CD4-positive, alpha-beta memory T cell (primary cell): ENCODE measurements around the gene DAGLA. TPM values are rescaled to one million over a fixed set of nuclear protein-coding genes. Genes with fewer than 3 reads are reported as not detected.

ENCODE experiments used
- CTCF ChIA-PET: fragments of 350-600 bp; sonication (Branson Sonifier 250); formaldehyde crosslinking; loops from one replicate; lab custom pipeline; 2021; ENCODE audit warnings: inconsistent platforms; ENCODE audit not compliant: partially characterized antibody; lab: Charles Lee
- POLR2A ChIA-PET: fragments of 350-600 bp; sonication (Branson Sonifier 250); formaldehyde crosslinking; loops from one replicate; lab custom pipeline; 2021; ENCODE audit not compliant: partially characterized antibody; lab: Charles Lee
- DNase-seq, 5 donors: peaks; one replicate each; pipeline versions ENCODE4 v3.0.0 to v3.0.0-alpha.2; 2020 to 2022; ENCODE audit warnings: mixed read lengths in 1 of 5
- H3K27ac ChIP-seq: one replicate; pipeline ENCODE4 v1.7.0; 2013; ENCODE audit warnings: low read depth, low read length
- H3K27me3 ChIP-seq: 2 replicates; pipeline ENCODE4 v1.7.0; 2013; ENCODE audit warnings: mild to moderate bottlenecking, low read length, moderate library complexity; ENCODE audit not compliant: insufficient read depth
- H3K36me3 ChIP-seq: 2 replicates; pipeline ENCODE4 v1.7.0; 2013; ENCODE audit warnings: mild to moderate bottlenecking, low read length, moderate library complexity; ENCODE audit not compliant: insufficient read depth
- H3K4me1 ChIP-seq: 2 replicates; pipeline ENCODE4 v1.7.0; 2013; ENCODE audit warnings: mild to moderate bottlenecking, low read length, moderate library complexity; ENCODE audit not compliant: insufficient read depth
- H3K4me3 ChIP-seq, 2 donors: one replicate each; pipeline ENCODE4 v1.7.0; 2013; ENCODE audit warnings: low read length in 2 of 2, mild to moderate bottlenecking in 1 of 2
- H3K9me3 ChIP-seq, 2 donors: one replicate each; pipeline ENCODE4 v1.7.0; 2013; ENCODE audit warnings: low read length in 2 of 2, control low read depth in 1 of 2; ENCODE audit not compliant: control insufficient read depth in 1 of 2
- H3K27ac Mint-ChIP-seq, 7 donors: one replicate each; pipeline ENCODE4 v1.8.0; 2020 to 2021; ENCODE audit warnings: mixed read lengths in 7 of 7, mild to moderate bottlenecking in 6 of 7, inconsistent platforms in 3 of 7, moderate library complexity in 3 of 7
- H3K27me3 Mint-ChIP-seq, 2 donors: one replicate each; pipeline ENCODE4 v1.8.0; 2020 to 2021; ENCODE audit warnings: mixed read lengths in 2 of 2
- H3K36me3 Mint-ChIP-seq, 2 donors: one replicate each; pipeline ENCODE4 v1.8.0; 2020 to 2021; ENCODE audit warnings: mixed read lengths in 2 of 2, inconsistent platforms in 1 of 2, mild to moderate bottlenecking in 1 of 2
- H3K4me1 Mint-ChIP-seq, 4 donors: one replicate each; pipeline ENCODE4 v1.8.0; 2020 to 2021; ENCODE audit warnings: mixed read lengths in 4 of 4, mild to moderate bottlenecking in 1 of 4
- H3K4me3 Mint-ChIP-seq, 8 donors: one replicate each; pipeline ENCODE4 v1.8.0; 2020 to 2021; ENCODE audit warnings: mixed read lengths in 8 of 8, mild to moderate bottlenecking in 7 of 8, moderate library complexity in 6 of 8, inconsistent platforms in 3 of 8
- H3K9me3 Mint-ChIP-seq, 8 donors: one replicate each; pipeline ENCODE4 v1.8.0; 2020 to 2021; ENCODE audit warnings: mixed read lengths in 8 of 8, mild to moderate bottlenecking in 5 of 8, inconsistent platforms in 3 of 8, moderate library complexity in 1 of 8
- intact Hi-C: fragments of 100-400 bp; cut with micrococcal nuclease; formaldehyde crosslinking; loops from one replicate; pipeline ENCODE4 v1.15.1; 2023
- polyA plus RNA-seq, 2 donors: library from polyadenylated mRNA; unstranded; fragments of 300-500 nt; fragmentation: Illumina TruSeq; gene quantifications; one replicate each; pipeline ENCODE4 v1.2.3, GENCODE V29; 2021
- total RNA-seq, 2 experiments: library from RNA; stranded (reverse); gene quantifications; one replicate each; pipeline ENCODE4 v1.2.3, GENCODE V29; 2021

DAGLA gene
- total and polyA plus RNA-seq, 4 experiments from 2014 or later: 0.30 to 0.52 (median 0.44) TPM; not detected in 1

DNA sequence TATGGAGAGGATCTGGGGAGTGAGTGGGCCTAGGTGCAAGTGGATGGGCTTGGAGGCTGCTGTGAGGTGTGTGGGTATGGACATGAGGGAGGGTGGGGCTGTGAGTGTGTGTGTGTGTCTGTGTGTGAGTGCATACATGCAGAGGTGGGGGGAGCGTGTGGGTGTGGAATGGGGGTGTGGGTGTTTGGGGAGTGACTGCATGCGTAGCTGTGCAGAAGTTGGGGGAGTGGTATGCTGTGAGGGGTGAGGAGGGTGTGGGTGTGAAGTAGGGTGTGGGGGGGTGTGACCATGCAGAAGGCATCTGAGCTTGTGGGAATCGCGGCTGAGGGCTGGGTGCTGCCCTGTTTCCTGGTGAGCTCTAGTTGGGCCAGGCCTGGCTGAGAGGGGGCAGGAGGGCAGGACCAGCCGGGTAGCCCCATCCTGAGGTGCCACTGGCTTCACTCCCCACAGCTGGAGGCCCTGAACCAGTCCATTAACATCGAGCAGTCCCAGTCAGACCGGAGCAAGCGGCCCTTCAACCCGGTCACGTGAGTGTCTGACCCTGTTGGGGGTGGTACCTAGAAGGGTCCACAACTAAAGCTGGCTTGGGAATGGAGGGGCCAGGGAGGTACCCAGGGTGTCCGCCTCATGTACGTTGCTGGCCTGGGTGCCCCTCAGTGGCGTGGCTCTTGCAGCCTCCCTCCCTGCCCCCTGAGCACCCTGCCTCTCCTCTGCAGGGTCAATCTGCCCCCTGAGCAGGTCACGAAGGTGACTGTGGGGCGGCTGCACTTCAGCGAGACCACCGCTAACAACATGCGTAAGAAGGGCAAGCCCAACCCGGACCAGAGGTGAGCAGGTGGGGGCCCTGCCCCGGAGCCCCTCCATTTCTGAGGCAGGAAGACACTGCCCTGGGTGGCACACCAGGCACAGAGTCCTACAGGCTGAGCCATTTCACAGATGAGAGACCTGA, 95.7 kb downstream of the DAGLA start:
- H3K27ac ChIP-seq: no peak overlapping the region
- intact Hi-C loops: no loop called here
- peaks cover 21% of the 10 kb centered on the region for H3K4me1 ChIP-seq
- H3K4me1 Mint-ChIP-seq: peaks cover 8 to 37% (median 14%) of the 10 kb centered on the region in 4 donors
- DNase-seq: peak in 1 of 5 donors; percentile 19
- H3K27ac Mint-ChIP-seq: peak overlapping the region in 2 of 7 donors; percentile 27 to 30
- no peaks in the 10 kb centered on the region for H3K9me3 ChIP-seq
- no peak overlapping the region for H3K4me3 ChIP-seq
- ChIA-PET POLR2A (no interaction called here), CTCF (interaction anchor here (1.0 to 1.4 kb wide), 3 partner anchors 27 to 40 kb away, joined by 3 to 4 read pairs (median 4); no protein-coding TSS in a partner anchor)
- H3K27me3 Mint-ChIP-seq: no peaks in the 10 kb centered on the region
- H3K4me3 Mint-ChIP-seq: peak overlapping the region in 2 of 8 donors; percentile 58 to 82
- no peaks in the 10 kb centered on the region for H3K36me3 ChIP-seq
- no peaks in the 10 kb centered on the region for H3K9me3 Mint-ChIP-seq
- no peaks in the 10 kb centered on the region for H3K36me3 Mint-ChIP-seq
- no peaks in the 10 kb centered on the region for H3K27me3 ChIP-seq

DNA sequence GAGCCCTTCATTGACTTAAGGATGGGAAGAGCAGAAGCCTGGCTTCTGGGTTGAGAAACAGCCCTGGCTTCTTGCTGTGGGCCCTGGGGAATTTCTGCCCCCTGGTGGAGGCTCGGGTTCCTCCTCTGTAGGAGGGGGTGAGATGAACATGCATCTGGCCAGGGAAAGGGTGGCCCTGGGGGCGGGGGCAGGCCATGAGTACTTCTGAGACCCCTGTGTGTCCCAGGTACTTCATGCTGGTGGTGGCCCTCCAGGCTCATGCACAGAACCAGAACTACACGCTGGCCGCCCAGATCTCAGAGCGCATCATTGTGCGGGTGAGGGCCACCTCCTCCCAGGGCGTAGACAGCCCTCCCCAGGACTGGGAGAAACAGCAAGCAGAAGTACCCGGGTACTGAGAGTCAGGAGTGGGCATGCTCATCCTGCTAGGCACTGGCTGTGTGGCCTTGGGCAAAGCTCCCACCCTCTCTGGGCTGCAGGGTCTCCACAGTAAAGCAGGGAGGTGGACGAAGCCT, 96.4 kb downstream of the DAGLA start:
- Histone ChIP-seq H3K27ac (no peak overlapping the region), H3K36me3 (no peaks in the 10 kb centered on the region), H3K9me3 (no peaks in the 10 kb centered on the region), H3K27me3 (no peaks in the 10 kb centered on the region), H3K4me3 (peak overlapping the region in 1 of 2 donors; percentile 28), H3K4me1 (peaks cover 21% of the 10 kb centered on the region)
- peaks cover 6 to 33% (median 12%) of the 10 kb centered on the region in 4 donors for H3K4me1 Mint-ChIP-seq
- ChIA-PET CTCF (interaction anchor here (1.1 to 1.4 kb wide), 3 partner anchors 17 to 39 kb away, joined by 3 to 4 read pairs (median 4); no protein-coding TSS in a partner anchor), POLR2A (no interaction called here)
- DNase-seq: peak in 4 of 5 donors; percentile 31 to 47 (median 36)
- H3K36me3 Mint-ChIP-seq: no peaks in the 10 kb centered on the region
- H3K4me3 Mint-ChIP-seq: peak overlapping the region; percentile 26 to 82 (median 64)
- no peaks in the 10 kb centered on the region for H3K27me3 Mint-ChIP-seq
- intact Hi-C loops: loop anchor here (1.0 kb wide), 1 partner anchor 16 kb away; the partner anchor contains the start of genes FEN1 and TMEM258
- no peaks in the 10 kb centered on the region for H3K9me3 Mint-ChIP-seq
- H3K27ac Mint-ChIP-seq: peak overlapping the region in 4 of 7 donors; percentile 46 to 71 (median 65)

DNA sequence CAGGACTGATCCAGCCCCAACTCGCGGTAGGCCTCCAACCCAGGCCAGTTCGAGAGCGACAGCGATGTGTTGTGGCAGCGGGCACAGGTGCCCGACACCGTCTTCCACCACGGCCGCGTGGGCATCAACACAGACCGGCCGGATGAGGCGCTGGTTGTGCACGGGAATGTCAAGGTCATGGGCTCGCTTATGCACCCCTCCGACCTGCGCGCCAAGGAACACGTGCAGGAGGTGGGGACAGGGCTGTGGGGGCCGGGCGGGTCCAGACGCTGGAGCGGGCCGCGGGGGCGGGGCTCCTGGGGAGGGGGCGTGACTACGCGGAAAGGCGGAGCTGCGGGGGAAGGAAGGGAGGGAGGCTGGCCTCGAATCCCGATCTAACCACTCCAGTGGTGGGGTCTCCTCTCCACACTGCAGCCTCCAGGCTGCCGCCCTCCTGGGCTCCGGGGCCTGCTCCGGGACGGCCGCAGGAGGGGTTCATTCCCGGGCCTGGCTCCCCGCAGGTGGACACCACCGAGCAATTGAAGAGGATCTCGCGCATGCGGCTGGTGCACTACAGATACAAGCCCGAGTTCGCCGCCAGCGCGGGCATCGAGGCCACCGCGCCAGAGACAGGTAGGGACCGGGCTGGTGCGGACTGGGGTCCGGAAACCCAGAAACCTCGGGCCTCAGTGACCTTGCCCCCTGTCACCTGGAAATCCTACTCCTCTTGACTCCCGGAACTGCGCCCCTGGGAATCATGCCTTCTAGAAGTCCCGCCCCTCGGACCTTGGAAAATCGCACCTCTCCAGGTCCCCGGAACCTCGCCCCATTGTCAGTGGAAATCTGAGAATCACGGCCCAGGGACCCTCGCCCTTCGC, 97.3 kb downstream of the DAGLA start:
- Mint-ChIP-seq H3K4me3 (peak overlapping the region; percentile 67 to 82 (median 73)), H3K27me3 (no peaks in the 10 kb centered on the region), H3K27ac (peak overlapping the region in 3 of 7 donors; percentile 6 to 60 (median 23)), H3K36me3 (no peaks in the 10 kb centered on the region), H3K4me1 (peaks cover 6 to 29% (median 12%) of the 10 kb centered on the region in 4 donors), H3K9me3 (no peaks in the 10 kb centered on the region)
- CTCF ChIA-PET: interaction anchor here (1.1 to 1.4 kb wide), 3 partner anchors 18 to 38 kb away, joined by 3 to 4 read pairs (median 4); no protein-coding TSS in a partner anchor
- H3K27ac ChIP-seq: peak overlapping the region; percentile 19
- H3K36me3 ChIP-seq: no peaks in the 10 kb centered on the region
- H3K27me3 ChIP-seq: no peaks in the 10 kb centered on the region
- intact Hi-C loops: loop anchor here (1.0 kb wide), 1 partner anchor 15 kb away; the partner anchor contains the start of genes FEN1 and TMEM258
- peak overlapping the region in 1 of 2 donors; percentile 28 for H3K4me3 ChIP-seq
- POLR2A ChIA-PET: no interaction called here
- H3K9me3 ChIP-seq: no peaks in the 10 kb centered on the region
- DNase-seq: peak; percentile 49 to 67 (median 60)
- H3K4me1 ChIP-seq: peaks cover 18% of the 10 kb centered on the region

DNA sequence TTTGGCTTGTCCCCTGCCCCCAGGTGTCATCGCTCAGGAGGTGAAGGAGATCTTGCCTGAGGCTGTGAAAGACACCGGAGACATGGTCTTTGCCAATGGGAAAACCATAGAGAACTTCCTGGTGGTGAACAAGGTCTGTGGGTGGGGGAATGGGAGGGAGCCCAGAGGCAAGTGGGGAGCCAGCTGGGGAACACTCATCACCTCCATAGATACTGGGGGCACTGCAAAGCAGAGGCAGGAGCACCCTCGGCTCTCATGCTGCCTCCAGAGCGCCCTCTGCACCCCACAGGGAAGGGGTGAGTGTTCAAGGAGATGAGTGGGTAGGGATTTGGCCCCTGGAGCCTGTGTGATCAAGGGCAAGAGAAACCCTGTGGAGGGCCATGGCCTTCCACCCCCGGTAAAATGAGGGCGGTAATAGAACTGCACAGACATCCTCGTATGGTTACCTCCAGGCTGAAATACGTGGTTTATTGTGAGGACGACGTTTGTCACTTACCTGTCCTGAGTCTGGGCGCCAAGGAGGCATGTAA, 98.2 kb downstream of the DAGLA start:
- Histone ChIP-seq H3K4me1 (peaks cover 13% of the 10 kb centered on the region), H3K27me3 (no peaks in the 10 kb centered on the region), H3K4me3 (no peak overlapping the region), H3K9me3 (no peaks in the 10 kb centered on the region), H3K36me3 (no peaks in the 10 kb centered on the region), H3K27ac (no peak overlapping the region)
- Mint-ChIP-seq H3K4me1 (peaks cover 4 to 20% (median 10%) of the 10 kb centered on the region in 4 donors), H3K27ac (no peak overlapping the region), H3K4me3 (peak overlapping the region in 6 of 8 donors; percentile 43 to 73 (median 68)), H3K36me3 (peaks cover 0 to 1% of the 10 kb centered on the region in 2 donors), H3K9me3 (no peaks in the 10 kb centered on the region), H3K27me3 (no peaks in the 10 kb centered on the region)
- no peak for DNase-seq
- intact Hi-C loops: no loop called here
- ChIA-PET POLR2A (no interaction called here), CTCF (no interaction called here)

DNA sequence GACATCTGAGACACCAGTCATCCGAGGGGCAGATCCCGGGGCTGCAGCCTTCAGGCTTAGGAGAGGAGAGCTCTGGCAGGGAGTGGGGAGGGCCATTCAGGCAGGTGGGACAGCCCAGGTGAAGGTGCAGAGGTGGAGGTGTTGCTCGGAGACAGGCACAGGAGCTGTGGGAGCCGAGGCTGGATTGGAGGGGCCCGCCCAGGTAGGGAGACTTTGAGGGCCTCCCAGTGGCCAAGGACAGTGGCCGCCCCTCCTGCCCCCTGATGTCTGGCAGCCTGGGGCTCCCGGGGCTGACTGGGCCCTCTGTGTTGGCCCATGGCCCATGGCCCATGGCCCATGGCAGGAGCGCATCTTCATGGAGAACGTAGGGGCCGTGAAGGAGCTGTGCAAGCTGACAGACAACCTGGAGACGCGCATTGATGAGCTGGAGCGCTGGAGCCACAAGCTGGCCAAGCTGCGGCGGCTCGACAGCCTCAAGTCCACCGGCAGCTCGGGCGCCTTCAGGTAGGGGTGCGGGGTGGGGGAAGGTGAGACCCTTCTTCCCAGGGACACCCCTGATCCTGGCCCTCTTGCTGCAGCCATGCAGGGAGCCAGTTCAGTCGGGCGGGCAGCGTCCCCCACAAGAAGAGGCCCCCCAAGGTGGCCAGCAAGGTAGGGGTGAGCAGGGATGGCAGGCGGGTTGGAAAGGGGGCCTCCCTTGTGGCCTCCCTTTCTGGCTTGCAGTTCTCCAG, 98.9 kb downstream of the DAGLA start:
- Histone ChIP-seq H3K27me3 (no peaks in the 10 kb centered on the region), H3K36me3 (no peaks in the 10 kb centered on the region), H3K4me1 (peaks cover 13% of the 10 kb centered on the region), H3K27ac (no peak overlapping the region), H3K9me3 (no peaks in the 10 kb centered on the region), H3K4me3 (no peak overlapping the region)
- no peaks in the 10 kb centered on the region for H3K27me3 Mint-ChIP-seq
- H3K27ac Mint-ChIP-seq: no peak overlapping the region
- peaks cover 4 to 20% (median 10%) of the 10 kb centered on the region in 4 donors for H3K4me1 Mint-ChIP-seq
- CTCF ChIA-PET: interaction anchor here (1.5 kb wide), 1 partner anchor 46 kb away, joined by 4 read pairs; no protein-coding TSS in a partner anchor
- peaks cover 0 to 4% of the 10 kb centered on the region in 2 donors for H3K36me3 Mint-ChIP-seq
- no peak for DNase-seq
- peak overlapping the region in 1 of 8 donors; percentile 73 for H3K4me3 Mint-ChIP-seq
- intact Hi-C loops: no loop called here
- no peaks in the 10 kb centered on the region for H3K9me3 Mint-ChIP-seq
- POLR2A ChIA-PET: no interaction called here
